Ammon's horn (tissue), 1 donor: ENCODE data around the gene DUSP6.
"Not testable (repeated sequence)": the region's sequence is repeated elsewhere in the genome, so short reads cannot be mapped to it uniquely, and the experiment has no call there.

Experiments
- DNase-seq: peaks from one replicate; pipeline ENCODE4 v3.0.0-alpha.2; 2016; ENCODE audit warnings: low spot score

The DUSP6 gene

DNA sequence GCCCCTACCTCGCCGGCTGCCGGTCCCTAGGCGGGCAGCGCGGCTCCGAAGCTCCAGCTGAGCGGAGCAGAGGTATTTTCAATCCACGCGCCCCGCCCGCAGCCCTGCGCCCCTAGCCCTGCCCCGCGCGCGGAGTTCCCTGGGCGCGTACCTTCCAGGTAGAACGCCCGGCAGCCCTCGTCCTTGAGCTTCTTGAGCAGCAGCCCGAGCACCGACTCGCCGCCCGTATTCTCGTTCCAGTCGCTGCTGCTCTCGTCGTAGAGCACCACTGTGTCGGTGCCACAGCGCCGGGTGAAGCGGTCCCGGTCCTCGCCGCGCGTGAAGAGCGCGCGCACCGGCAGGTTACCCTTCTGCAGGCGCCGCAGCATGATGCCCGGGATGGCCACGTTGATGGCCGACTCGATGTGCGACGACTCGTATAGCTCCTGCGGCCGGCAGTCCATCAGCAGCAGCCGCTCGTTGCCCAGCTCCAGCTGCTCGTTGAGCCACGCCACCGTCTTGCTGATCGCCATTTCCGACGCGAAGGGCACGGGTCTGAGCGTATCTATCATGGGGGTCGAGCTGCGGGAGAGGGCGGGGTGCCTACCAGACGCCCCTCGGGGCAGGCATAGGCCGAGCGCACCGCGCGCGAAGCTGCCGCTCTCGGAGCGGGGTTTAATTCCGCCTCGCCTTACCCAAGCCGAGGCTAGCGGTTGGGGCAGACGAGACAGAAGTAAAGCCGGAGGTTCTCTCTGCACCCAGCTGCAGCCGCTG is 636 bp downstream of the DUSP6 start:
- no peak for DNase-seq

DNA sequence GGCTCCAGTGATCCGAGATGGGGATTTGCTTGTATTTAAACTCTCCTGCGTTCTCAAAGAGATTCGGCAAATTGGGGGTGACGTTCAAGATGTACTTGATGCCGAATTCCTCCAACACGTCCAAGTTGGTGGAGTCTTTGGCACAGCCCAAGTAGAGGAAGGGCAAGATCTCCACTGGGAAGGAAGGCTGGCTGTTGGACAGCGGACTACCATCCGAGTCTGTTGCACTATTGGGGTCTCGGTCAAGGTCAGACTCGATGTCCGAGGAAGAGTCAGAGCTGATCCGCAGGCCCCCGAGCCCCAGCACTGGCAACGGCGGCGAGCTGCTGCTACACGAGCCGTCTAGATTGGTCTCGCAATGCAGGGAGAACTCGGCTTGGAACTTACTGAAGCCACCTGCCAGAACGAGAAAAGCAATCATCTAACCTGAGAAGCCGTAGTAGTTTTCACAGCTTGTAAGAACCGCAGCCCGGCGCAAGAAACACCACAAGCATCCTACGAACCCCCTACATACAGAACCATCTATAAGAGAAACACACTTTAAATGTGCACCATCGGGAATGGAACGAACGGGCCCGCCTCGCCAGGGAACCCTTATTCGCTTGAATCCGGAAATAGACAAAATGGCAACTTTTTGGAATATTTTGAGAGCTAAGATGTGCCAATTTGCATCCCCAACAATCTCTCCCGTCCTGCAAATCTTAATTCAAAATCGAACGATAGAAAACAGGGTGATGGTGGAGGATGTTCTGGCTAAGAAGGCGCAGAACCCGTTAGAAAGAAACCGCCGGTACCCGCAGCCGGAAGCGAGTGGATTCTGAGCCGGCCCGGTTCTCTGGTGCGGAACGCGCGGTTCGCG is 1.4 kb downstream of the DUSP6 start:
- DNase-seq, result no peak

DNA sequence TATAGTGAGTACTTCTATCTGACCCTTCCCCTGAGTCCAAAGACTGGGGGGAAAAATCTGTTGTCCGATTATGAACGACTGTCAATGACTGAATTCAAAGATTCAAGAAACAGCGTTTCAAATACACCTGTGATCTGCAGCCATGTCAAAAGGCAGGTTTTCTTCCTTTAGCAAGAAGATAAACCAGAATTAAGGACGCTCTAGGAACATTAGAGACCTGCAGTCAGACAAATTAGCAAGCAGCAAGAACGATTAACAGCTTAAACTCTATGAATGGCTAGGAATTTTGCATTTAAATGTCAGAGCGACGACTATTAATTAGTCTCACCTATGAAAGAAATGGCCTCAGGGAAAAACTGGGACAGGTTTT is 2.1 kb downstream of the DUSP6 start:
- DNase-seq, result no peak

DNA sequence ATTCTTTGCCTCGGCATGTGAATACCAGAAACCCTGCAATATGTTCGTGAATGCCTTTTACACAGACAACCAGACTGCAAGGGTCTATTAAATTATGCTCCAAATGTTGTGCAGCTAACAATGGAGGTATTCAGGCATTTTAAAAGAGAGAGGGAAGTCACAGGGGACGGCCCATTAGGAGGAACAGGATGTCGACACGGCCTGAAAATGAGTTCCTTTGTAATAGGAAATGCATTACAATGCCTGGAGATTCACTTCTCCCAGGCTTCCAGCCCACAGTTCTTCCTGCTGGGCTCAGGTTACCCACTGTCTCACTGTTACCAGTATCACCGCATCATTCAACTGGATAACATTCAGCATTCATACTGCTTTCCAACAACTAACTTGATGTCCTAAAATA is 2.5 kb downstream of the DUSP6 start:
- peak; percentile 73 for DNase-seq

DNA sequence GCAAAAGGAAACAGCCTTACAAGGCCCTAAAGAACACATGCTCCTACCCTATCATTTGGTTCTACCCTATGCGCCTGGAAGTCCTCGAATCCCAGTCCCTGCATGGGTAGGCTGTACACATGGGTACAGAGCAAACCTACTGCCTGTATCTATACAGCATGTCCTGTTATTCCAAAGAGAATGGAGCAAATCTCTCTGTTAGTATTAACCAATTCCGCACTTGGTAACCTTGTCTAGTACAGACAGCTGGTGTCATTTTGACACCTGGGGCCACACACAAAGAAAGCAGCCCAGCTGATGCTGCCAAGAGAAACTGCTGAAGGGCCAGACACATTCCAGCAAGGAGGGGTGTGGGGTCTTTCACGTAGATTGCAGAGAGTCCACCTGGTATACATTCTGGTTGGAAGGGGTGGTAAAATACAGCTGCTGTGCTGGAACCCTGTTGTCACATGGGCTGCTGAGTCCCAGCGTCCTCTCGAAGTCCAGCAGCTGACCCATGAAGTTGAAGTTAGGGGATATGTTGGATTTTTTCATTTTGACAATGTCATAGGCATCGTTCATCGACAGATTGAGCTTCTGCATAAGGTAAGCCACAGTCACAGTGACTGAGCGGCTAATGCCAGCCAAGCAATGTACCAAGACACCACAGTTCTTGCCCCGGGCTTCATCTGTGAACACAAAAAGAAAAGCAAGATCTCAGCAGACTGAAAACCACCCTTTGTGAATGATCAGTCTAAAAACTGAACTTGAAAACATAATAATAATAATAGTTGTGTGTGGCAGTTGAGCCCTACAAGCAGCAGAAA is 3.2 kb downstream of the DUSP6 start:
- DNase-seq, result no peak

DNA sequence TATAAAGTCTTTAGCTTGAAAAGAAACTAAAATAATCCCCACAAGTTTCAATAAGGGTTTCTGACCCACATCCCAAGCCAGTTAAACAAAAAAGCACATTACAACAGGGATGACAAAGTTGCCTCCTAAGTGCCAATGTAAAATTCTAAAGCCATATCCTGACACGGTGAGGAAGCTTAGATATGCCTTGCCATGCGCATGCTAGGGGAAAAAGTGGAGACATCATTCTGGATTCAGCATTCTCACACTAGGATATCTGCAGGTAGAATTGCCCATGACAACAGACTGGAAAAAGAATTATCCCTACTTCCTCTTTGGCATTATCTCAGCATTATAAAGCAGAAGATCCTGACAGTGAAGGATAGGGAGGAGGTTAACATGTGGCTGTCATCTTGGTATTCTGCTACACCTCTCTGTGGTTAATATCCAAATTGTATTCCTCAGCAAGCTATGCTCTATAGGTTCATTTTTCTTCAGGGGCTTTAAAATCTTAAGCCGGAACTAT is 4.9 kb downstream of the DUSP6 start:
- no peak for DNase-seq

DNA sequence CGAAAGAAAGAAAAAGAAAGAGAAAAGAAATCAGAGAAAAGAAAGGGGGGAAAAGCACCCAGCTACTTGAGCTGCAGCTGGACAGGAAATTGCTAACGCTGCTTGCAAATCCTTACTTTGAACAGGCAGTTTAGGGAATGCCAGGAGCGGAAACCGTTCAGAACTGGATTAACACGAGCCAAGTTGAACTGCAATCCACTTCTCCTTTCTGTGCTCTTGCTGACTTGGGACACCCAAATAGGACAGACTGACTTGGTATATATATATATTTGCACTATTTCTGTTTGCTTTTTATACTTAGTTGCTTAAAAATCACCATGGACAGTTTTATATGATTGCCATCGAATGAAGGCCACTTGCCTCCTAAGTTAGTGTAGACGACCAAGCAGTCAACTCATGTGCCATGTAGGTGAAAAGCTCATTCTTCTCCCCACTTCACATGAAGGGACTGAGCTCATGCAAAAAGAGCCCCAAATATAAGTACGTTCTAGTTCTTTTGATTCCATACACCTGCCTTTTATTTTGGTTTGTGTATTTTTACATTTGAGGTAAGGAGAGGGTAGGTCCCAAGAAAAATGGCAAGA is 5.5 kb downstream of the DUSP6 start:
- DNase-seq, result peak; percentile 67

DNA sequence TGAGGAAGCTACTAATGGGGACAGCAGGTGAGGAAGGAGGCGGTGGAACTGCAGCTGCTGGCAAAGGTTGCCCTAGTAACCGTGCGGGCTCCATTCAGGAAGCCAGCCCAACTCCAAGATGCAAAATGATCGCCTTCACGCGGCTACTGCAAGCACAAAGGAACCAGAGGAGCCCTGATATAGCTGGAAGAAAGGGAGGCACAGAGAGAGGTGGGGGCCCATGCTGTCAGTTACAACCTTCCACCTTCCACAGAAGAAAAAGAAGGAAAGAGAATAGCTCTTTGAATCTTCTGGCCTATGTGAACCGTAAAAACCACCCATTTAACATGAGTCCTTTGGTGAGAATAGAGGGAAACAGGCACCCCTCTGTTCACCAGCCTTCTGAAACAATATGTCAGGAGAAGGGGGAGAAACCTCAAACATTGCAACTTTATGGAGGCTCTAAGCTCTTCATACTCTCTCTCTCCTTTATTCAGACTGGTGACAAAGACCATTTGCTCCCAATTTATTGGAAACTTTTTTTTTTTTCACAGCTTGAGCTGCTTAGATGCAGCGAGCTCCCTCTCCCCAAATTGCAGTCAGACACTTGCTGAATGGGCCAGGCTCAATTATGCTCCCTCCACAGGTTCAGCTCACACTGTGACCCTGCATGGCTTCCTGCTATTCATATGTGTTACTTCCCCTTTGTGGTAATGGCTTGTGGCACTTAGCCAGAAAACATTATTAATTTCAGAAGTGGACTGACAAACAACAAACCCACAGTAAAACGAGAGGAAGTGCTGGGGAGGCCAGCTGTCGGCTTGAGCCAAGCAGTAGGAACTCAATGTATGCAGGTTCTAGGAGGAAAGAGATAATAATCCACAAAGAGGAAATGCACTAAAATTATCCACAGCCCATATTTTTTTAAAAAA is 6.2 kb downstream of the DUSP6 start:
- DNase-seq, result peak; percentile 67

DNA sequence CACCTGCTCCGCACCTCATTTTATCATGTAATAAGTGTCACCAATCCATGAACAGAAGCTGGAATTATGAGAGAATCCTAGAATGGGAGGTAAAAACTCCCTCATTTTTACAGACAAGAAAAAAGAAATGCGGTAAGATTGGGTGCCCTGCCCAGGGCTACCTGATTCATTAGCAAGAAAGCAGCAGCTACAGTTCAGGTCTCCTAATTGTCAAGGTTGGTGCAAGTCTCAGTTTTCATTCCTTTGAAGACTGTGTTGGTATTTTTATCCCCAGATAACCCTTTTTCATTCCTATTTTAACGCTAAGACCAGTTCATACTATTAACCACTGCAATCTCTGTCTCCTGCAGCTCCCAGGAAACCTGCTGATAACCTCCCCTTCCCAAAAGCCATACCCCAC is 6.9 kb downstream of the DUSP6 start:
- DNase-seq, result no peak

DNA sequence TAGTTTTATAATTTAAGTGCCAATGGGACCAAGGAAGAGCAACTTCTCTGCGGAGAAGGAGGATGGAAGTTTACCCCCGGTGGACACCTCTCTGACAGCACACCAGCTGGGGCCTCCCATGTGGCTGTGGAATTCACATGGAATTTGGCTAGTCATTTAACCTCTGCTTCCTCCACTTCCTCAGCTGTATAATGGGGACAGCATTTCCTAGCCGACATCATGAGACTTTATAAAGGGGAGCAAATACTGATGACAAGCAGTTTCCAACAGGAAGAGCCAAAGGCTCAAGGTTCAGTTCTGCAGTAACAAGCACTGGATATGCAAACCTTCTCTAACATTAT is 7.5 kb downstream of the DUSP6 start:
- no peak for DNase-seq

DNA sequence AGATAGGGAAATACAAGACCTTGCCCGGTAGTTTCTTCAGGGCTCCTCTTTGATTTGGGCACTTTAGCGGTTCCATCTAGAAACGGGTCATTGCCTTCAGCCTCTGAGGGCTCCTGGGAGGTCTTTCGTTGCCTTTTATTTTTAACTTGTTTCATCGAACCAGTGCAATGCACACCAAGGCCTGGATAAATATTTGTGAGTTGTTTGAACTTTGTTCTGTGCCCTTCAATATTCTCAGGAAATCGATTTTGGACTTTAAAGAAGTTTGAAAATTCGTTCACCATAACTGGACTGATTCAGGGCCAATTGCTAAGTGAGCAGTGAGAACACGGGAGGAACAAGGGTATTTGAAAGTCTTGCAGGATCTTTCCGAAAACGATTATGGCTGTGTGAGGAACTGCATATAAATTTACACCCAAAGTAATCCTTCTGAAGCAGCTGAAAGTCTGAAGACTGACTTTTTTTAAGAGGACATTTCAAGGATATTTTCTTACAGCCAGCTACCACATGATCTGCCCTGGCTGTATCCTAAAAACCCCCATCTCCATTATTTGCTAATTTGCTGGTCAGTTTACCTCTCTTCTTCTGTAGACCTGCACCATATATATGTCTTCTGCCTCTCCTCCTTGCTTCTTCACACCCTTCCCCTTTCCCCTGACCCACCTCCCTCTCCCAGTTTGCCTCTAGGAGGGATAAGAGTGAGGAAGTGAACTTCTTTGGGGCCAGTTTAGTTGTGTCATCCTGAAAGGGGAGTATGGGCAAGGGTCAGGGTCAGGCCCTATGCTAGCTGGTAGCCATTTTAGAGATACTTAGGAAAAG is 8.0 kb downstream of the DUSP6 start:
- no peak for DNase-seq

DNA sequence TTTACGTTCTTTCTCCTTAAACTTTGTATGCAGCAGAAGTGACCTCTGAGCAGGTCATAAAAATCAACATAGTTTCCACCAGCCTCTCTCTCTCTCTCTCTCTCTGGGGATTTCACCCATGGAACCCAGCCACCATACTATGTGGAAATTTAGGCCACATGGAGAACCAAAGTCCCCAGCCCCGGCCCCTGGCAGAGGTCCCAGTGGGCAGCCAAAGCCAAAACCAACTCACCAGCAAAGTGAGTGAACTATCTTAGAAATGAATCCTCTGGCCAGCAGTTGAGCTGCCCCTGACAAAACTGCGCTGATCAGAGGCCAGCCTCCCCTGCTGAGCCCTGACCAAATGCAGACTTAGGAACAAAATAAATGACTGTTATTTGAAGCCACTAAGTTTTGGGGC is 9.2 kb downstream of the DUSP6 start:
- DNase-seq, result no peak

DNA sequence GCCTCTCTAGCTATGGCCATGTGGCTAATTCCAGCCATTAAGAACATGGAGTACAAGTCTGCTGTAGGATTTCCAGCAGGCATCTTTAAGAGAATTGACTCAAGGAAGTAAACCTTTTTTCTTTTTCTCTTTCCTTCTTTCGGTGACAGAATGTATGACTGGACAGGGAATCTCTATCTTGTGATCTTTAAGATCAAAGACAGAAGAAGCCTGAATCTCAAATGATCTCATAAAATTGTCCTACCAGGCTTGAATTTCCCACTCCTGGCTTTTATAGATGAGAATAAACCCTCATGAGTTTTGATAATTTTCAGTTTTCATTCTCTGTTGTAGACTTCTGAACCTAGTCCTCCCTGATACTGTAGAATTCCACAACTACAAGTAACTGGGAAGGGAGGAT is 11.4 kb downstream of the DUSP6 start:
- no peak for DNase-seq

DNA sequence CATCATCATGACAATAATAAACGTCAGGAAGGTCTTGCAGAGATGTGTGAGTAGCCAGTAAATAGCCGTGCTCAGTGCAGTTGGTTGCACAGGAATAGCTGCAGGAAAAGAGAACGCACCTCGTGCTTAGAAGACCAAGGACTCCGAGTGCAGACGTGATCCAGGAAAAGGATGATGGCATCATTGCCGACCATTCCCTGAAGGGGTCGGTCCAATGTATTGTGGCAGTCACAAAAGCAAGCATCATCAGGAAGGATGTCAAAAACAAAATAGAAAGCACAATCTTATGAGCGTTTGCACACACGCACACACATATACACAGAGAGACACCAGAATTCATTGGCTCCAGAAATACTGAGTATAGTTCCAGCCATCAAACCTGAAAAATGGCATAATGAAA is 12.8 kb downstream of the DUSP6 start:
- no peak for DNase-seq

DNA sequence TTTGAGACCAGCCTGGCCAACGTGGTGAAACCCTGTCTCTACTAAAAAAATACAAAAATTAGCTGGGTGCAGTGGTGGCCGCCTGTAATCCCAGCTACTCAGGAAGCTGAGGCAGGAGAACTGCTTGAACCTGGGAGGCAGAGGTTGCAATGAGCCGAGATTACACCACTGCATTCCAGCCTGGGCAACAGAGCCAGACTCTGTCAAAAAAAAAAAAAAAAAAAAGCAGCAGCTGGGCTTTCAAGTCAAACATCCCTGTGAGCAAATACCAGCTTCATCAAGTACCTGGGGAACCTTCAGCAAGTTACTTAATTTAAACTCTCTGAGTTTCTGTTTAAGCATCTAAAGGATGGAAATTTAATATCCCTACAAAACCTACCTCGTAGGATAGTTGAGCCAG is 15.2 kb downstream of the DUSP6 start:
- DNase-seq, result not testable (repeated sequence)

DNA sequence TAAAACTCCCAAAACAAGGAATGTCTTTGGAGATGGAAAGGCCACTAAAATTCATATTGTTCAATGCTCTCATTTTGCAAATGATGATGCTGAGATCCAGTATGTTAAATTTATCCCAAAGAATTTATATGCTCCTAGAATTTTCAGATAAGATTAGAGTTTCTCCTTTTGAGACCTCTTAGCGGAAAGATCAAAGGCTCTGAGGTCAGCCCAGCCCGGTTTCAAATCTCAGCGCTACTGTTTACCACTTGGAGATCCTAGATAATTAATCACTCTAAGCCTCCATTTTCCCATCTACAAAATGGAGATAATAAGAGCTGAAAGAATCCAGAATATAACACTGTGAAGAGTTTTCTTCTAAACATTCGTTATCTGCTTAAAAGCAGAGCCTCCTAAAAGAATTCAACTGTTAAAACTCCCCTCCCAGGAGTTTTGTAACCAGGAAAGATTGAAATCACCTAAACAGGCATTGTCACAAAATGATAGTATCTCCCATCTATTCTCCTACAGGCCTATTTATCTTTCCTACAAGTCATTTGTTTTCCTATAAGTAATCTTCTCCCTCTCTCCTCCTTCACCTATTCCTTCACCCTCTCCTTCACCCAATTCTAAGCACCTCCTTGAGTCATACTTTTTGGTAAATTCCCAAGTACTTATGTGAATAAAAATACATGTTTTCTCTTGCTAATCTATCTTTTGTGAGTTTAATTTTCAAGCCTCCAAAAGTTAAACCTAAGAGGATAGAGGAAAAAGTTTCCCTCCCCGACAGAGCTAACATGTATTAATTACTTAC is 16.7 kb downstream of the DUSP6 start:
- no peak for DNase-seq

DNA sequence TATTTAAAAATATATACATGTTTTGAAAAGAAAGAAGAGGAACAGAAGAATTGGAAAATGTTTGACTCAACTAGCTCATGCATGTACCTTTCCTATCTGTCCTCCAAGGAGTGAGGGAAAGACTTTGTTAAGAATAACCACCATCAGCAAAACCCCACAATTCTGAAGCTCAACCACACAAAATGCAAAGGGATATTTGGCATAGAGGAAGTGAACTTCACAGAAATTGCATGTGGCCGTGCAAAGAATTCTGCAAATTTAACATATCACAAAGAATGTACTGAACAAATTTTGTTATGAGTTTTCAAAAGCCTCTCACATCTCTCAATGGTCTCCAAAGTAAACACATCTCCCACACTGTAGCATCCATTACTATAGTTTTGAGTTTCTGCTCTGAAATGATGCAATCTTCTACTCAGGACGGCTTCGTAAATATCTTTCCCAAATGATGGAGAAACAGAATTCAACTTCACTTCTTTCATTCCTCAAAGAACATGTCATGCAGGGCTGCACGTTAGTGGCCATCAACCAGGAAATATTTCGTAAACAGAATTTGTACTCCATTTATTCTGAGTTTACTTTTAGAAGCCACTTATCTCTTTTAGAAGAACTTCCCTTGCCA is 17.6 kb downstream of the DUSP6 start:
- no peak for DNase-seq

DNA sequence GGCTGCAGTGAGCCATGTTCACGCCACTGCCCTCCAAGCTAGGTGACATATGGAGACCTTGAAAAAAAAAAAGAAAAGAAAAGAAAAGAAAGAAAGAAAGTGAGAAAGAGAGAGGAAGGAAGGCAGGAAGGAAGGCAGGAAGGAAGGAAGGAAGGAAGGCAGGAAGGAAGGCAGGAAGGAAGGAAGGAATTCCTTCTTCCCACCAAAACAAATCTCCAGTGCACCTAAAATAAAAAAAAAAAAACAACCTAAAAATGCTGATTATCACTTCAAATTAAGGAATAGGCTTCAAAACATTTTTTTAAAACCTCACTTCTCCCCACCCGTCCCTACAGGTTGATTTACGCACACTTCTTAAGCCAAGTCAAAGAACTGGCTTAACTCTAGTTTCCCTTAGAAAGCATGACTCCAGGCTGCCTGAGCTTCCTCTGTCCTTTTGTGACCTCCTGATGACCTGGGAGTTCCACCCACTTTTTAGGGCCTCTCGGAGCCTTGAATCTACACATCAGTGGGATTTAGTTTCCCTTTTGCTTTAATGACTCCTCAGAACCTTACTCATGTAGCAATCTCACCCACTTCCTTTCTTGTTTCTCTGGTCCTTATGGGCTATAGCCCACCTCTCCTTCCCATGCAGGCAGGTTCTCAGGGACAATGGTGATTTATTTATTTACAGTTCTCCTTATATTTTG is 18.6 kb downstream of the DUSP6 start:
- peak; percentile 15 for DNase-seq
